IPS-15b (cell line): ENCODE measurements around the gene VAMP2.

ENCODE experiments used
- H3K27me3 ChIP-seq: one replicate; pipeline ENCODE4 v1.6.1; 2013; ENCODE audit warnings: low read length; ENCODE audit not compliant: control insufficient read depth, insufficient read depth
- H3K36me3 ChIP-seq: one replicate; pipeline ENCODE4 v1.6.1; 2013; ENCODE audit warnings: low read length; ENCODE audit not compliant: control insufficient read depth, insufficient read depth
- H3K4me1 ChIP-seq: one replicate; pipeline ENCODE4 v1.6.1; 2013; ENCODE audit warnings: mild to moderate bottlenecking, low read length; ENCODE audit not compliant: control insufficient read depth, insufficient read depth
- H3K4me3 ChIP-seq: one replicate; pipeline ENCODE4 v1.5.1; 2013; ENCODE audit warnings: low read depth, low read length
- H3K9ac ChIP-seq: one replicate; pipeline ENCODE4 v1.6.1; 2013; ENCODE audit warnings: low read depth, mild to moderate bottlenecking, low read length
- H3K9me3 ChIP-seq: one replicate; pipeline ENCODE4 v1.6.1; 2013; ENCODE audit warnings: mild to moderate bottlenecking, low read length; ENCODE audit not compliant: control insufficient read depth, insufficient read depth

The VAMP2 gene

GRCh38 chr17:8143581-8144400 is 19.0 kb downstream of the VAMP2 start:
- no peaks in the 10 kb centered on the region for H3K9me3 ChIP-seq
- no peaks in the 10 kb centered on the region for H3K27me3 ChIP-seq
- no peaks in the 10 kb centered on the region for H3K4me1 ChIP-seq
- no peak overlapping the region for H3K4me3 ChIP-seq
- peaks cover 69% of the 10 kb centered on the region for H3K36me3 ChIP-seq
- no peak overlapping the region for H3K9ac ChIP-seq

- Histone ChIP-seq H3K4me3 (no peak overlapping the region), H3K36me3 (peaks cover 63% of the 10 kb centered on the region), H3K9ac (no peak overlapping the region), H3K9me3 (no peaks in the 10 kb centered on the region), H3K27me3 (peaks cover 2% of the 10 kb centered on the region), H3K4me1 (no peaks in the 10 kb centered on the region)
Observed at GRCh38 chr17:8142887-8143580, 19.7 kb downstream of the VAMP2 start.

GRCh38 chr17:8142158-8142886 is 20.4 kb downstream of the VAMP2 start:
- Histone ChIP-seq H3K4me1 (peaks cover 3% of the 10 kb centered on the region), H3K9me3 (no peaks in the 10 kb centered on the region), H3K4me3 (no peak overlapping the region), H3K9ac (no peak overlapping the region), H3K27me3 (peaks cover 8% of the 10 kb centered on the region), H3K36me3 (peaks cover 56% of the 10 kb centered on the region)

- H3K36me3 ChIP-seq = peaks cover 50% of the 10 kb centered on the region
- peaks cover 12% of the 10 kb centered on the region for H3K27me3 ChIP-seq
- no peak overlapping the region for H3K4me3 ChIP-seq
- no peaks in the 10 kb centered on the region for H3K9me3 ChIP-seq
- no peak overlapping the region for H3K9ac ChIP-seq
- H3K4me1 ChIP-seq = peaks cover 3% of the 10 kb centered on the region
Observed at GRCh38 chr17:8141741-8142140, 21.0 kb downstream of the VAMP2 start.

GRCh38 chr17:8141045-8141444 is 21.7 kb downstream of the VAMP2 start:
- H3K9ac ChIP-seq = no peak overlapping the region
- peaks cover 45% of the 10 kb centered on the region for H3K36me3 ChIP-seq

GRCh38 chr17:8140065-8141029 is 22.4 kb downstream of the VAMP2 start:
- H3K4me1 ChIP-seq = peaks cover 3% of the 10 kb centered on the region
- peaks cover 16% of the 10 kb centered on the region for H3K27me3 ChIP-seq
- no peak overlapping the region for H3K9ac ChIP-seq
- H3K4me3 ChIP-seq = no peak overlapping the region
- H3K9me3 ChIP-seq = no peaks in the 10 kb centered on the region
- peaks cover 38% of the 10 kb centered on the region for H3K36me3 ChIP-seq

More at GRCh38 chr17:8141045-8141444, 21.7 kb downstream of the VAMP2 start:
- H3K9me3 ChIP-seq = no peaks in the 10 kb centered on the region
- H3K27me3 ChIP-seq = peaks cover 16% of the 10 kb centered on the region
- H3K4me3 ChIP-seq = no peak overlapping the region
- H3K4me1 ChIP-seq = peaks cover 3% of the 10 kb centered on the region

- Histone ChIP-seq H3K4me1 (peaks cover 4% of the 10 kb centered on the region), H3K36me3 (peaks cover 28% of the 10 kb centered on the region), H3K4me3 (peak overlapping the region; percentile 97), H3K9me3 (no peaks in the 10 kb centered on the region), H3K9ac (peak overlapping the region; percentile 77), H3K27me3 (peaks cover 16% of the 10 kb centered on the region)
Observed at GRCh38 chr17:8138672-8139371, 23.9 kb downstream of the VAMP2 start.

- Histone ChIP-seq H3K36me3 (peaks cover 25% of the 10 kb centered on the region), H3K27me3 (peaks cover 16% of the 10 kb centered on the region), H3K9me3 (no peaks in the 10 kb centered on the region), H3K4me1 (peaks cover 6% of the 10 kb centered on the region), H3K9ac (peak overlapping the region; percentile 66), H3K4me3 (peak overlapping the region; percentile 97)
Observed at GRCh38 chr17:8138374-8138671, 24.4 kb downstream of the VAMP2 start.

- peak overlapping the region; percentile 97 for H3K4me3 ChIP-seq
- H3K9ac ChIP-seq = peak overlapping the region; percentile 66
- peaks cover 22% of the 10 kb centered on the region for H3K36me3 ChIP-seq
- peaks cover 16% of the 10 kb centered on the region for H3K27me3 ChIP-seq
- H3K4me1 ChIP-seq = peaks cover 6% of the 10 kb centered on the region
- no peaks in the 10 kb centered on the region for H3K9me3 ChIP-seq
Observed at GRCh38 chr17:8137645-8138373, 24.9 kb downstream of the VAMP2 start.

GRCh38 chr17:8133941-8134340 is 28.8 kb downstream of the VAMP2 start:
- no peaks in the 10 kb centered on the region for H3K9me3 ChIP-seq
- no peak overlapping the region for H3K9ac ChIP-seq
- peak overlapping the region; percentile 27 for H3K4me3 ChIP-seq

More at GRCh38 chr17:8133941-8134340, 28.8 kb downstream of the VAMP2 start:
- Histone ChIP-seq H3K4me1 (peaks cover 6% of the 10 kb centered on the region), H3K27me3 (peaks cover 27% of the 10 kb centered on the region), H3K36me3 (no peaks in the 10 kb centered on the region)
